Ishikawa (cell line): ENCODE results near the gene MED13L.

Experiments used
- CEBPB ChIP-seq: IDR thresholded peaks from 2 replicates; pipeline ENCODE4 v1.6.1; 2012
- CREB1 ChIP-seq: IDR thresholded peaks from 2 replicates; pipeline ENCODE4 v1.6.1; 2012; ENCODE audit warnings: low read depth
- EGR1 ChIP-seq: IDR thresholded peaks from 2 replicates; pipeline ENCODE4 v1.6.1; 2012
- EP300 ChIP-seq: IDR thresholded peaks from 2 replicates; pipeline ENCODE4 v1.6.1; 2012; ENCODE audit warnings: borderline replicate concordance
- FOXM1 ChIP-seq: IDR thresholded peaks from 2 replicates; pipeline ENCODE4 v1.6.1; 2012; ENCODE audit warnings: low read depth, borderline replicate concordance
- NFIC ChIP-seq: IDR thresholded peaks from 2 replicates; pipeline ENCODE4 v1.6.1; 2012
- RAD21 ChIP-seq: IDR thresholded peaks from 2 replicates; pipeline ENCODE4 v1.6.1; 2012; ENCODE audit warnings: low read depth
- TAF1 ChIP-seq: IDR thresholded peaks from 2 replicates; pipeline ENCODE4 v1.6.1; 2012; ENCODE audit warnings: low read depth, mild to moderate bottlenecking
- TCF12 ChIP-seq: IDR thresholded peaks from 2 replicates; pipeline ENCODE4 v1.6.1; 2012; ENCODE audit warnings: low read depth
- TEAD4 ChIP-seq: IDR thresholded peaks from 2 replicates; pipeline ENCODE4 v1.6.1; 2012
- YY1 ChIP-seq: IDR thresholded peaks from 2 replicates; pipeline ENCODE4 v1.6.1; 2012; ENCODE audit warnings: low read depth
- ZBTB7A ChIP-seq: IDR thresholded peaks from 2 replicates; pipeline ENCODE4 v1.6.1; 2012; ENCODE audit warnings: low read depth
- TF ChIP-seq, protein P1 (sequence below): IDR thresholded peaks from 2 replicates; pipeline ENCODE4 v1.6.1; 2012
- TF ChIP-seq, protein P2 (sequence below): IDR thresholded peaks from 2 replicates; pipeline ENCODE4 v1.6.1; 2012; ENCODE audit warnings: low read depth, mild to moderate bottlenecking
- TF ChIP-seq, protein P3 (sequence below): IDR thresholded peaks from 2 replicates; pipeline ENCODE4 v1.6.1; 2012

The MED13L gene

DNA sequence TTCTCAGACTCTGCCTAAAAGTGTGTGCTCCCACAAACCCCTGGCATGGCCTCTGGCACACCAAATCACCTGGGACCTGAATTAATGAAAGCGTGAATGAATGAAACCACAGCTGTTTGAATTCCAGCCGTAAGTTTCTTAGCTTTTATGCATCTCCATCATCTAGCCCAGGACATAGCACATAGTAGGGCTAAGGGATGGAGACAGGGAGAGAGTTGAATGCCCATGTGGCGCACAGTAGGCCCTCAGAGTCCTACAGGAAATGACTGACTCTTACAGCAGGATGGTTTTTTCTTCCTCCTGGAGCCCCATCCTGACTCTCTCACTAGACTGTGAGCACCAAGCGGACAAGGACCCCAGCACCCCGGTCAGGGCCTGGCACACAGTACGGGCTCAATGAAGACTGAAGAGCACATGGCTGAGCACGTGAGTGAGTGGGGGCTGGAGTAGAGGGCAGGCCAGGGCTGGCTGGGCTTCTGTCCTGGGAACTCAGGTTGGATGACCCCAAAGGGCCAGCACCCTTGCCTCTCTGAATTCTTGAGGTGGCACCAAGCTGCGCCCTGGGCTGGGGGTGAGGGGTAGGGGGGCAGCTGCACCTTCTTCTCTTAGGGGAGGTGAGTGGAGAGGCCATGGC lies 351.3 kb downstream of the MED13L start:
- TF ChIP-seq FOXM1: no peak

DNA sequence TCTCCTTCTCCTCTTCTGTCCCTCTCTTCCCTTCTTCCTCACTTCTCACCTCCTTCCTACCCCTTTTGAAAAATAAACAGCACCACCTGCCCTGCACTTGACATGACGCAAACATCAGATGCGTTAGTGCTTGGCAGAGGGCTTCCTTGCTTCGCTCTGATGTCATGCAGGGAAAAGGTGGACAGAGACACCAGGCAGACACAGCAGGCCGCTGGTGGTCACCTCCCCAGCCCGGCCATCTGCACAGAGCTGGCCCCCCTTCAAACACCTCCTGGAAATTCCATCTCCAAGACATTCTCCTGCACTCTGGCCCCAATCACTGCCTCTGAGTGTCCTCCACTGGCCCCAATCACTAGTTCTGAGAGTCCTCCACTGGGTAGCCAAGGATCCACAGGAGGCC lies 353.6 kb downstream of the MED13L start:
- no peak for TF ChIP-seq EGR1
- TF ChIP-seq ZBTB7A: no peak
- TF ChIP-seq EP300: no peak
- no peak for TF ChIP-seq RAD21
- no peak for TF ChIP-seq CREB1
- no peak for TF ChIP-seq YY1
- no peak for TF ChIP-seq TAF1
- TF ChIP-seq CEBPB: no peak
- no peak for TF ChIP-seq TEAD4
- no peak for TF ChIP-seq FOXM1
- TF ChIP-seq, protein P1, sequence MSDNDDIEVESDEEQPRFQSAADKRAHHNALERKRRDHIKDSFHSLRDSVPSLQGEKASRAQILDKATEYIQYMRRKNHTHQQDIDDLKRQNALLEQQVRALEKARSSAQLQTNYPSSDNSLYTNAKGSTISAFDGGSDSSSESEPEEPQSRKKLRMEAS: no peak
- TF ChIP-seq TCF12: no peak

DNA sequence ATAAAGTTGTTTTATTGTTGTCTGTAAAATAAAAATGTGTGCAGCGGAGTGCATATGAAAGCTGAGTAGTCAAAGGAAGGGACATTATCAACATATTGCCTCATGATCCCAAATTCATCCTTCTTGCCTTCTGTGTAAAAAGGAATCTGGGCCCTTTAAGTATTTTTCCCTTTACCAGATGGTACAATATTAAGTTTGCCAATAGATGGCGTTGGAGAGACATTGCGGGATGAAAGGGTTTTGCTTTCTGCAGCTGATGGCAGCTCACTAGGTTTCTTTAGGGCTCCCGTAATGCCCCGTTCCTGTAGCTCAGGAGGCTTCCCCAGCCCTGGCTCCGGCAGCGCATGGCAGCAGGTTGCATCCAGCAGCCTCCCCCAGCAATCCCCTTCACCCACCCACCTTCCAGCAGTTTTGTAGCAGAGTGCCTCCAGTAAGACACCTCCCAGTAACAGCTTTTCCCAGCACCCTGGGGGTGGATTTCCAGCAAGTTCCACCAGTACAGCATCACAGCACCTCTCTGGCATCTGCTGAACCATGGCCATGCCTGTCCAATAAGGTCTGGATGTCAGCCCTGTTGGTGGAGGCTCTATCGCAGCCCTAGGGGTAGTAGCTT lies 354.4 kb downstream of the MED13L start:
- TF ChIP-seq CREB1 (no peak), RAD21 (peak; percentile 60)

DNA sequence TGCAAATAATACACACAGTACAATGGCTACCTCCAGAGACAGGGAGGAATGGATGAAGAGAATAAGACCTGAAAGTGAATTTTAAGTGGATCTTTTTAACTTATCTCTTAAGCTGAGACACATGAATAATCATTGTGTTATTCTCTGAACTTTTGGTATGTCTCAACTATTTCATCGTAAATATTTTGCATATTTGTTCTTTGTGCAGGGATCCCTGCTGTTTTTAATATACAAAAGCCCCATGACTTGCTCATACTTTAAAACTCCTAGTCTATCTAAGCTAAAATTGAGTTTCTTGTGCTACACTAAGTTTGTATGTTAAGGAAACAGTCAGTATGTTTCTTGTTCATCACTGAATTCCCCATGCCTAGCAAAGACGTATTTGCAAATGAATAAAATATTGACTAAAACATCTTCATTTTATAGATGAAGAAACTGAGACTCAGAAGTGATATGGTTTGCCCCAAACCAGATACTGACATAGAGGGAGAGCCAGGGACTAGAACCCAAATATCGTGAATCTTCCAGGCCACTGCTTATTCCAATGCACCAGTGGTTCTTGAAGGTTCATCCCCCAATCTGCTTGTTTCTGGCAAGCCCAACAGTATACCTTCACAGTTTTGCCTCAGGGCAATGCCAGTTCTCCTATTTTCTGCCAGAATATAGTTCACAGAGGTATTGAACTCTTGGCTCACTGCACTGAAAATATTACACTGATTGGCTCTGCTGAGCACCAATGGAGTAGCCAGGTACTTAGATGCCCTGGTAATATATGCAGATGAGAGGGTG lies 356.9 kb downstream of the MED13L start:
- TF ChIP-seq, protein P1: no peak
- TF ChIP-seq EP300 (no peak), TEAD4 (no peak), NFIC (no peak), CREB1 (no peak), ZBTB7A (no peak), YY1 (no peak), CEBPB (no peak), RAD21 (no peak), FOXM1 (no peak), EGR1 (no peak), TCF12 (no peak), TAF1 (no peak)
- TF ChIP-seq, protein P2, sequence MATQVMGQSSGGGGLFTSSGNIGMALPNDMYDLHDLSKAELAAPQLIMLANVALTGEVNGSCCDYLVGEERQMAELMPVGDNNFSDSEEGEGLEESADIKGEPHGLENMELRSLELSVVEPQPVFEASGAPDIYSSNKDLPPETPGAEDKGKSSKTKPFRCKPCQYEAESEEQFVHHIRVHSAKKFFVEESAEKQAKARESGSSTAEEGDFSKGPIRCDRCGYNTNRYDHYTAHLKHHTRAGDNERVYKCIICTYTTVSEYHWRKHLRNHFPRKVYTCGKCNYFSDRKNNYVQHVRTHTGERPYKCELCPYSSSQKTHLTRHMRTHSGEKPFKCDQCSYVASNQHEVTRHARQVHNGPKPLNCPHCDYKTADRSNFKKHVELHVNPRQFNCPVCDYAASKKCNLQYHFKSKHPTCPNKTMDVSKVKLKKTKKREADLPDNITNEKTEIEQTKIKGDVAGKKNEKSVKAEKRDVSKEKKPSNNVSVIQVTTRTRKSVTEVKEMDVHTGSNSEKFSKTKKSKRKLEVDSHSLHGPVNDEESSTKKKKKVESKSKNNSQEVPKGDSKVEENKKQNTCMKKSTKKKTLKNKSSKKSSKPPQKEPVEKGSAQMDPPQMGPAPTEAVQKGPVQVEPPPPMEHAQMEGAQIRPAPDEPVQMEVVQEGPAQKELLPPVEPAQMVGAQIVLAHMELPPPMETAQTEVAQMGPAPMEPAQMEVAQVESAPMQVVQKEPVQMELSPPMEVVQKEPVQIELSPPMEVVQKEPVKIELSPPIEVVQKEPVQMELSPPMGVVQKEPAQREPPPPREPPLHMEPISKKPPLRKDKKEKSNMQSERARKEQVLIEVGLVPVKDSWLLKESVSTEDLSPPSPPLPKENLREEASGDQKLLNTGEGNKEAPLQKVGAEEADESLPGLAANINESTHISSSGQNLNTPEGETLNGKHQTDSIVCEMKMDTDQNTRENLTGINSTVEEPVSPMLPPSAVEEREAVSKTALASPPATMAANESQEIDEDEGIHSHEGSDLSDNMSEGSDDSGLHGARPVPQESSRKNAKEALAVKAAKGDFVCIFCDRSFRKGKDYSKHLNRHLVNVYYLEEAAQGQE: no peak
- TF ChIP-seq, protein P3, sequence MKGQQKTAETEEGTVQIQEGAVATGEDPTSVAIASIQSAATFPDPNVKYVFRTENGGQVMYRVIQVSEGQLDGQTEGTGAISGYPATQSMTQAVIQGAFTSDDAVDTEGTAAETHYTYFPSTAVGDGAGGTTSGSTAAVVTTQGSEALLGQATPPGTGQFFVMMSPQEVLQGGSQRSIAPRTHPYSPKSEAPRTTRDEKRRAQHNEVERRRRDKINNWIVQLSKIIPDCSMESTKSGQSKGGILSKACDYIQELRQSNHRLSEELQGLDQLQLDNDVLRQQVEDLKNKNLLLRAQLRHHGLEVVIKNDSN: no peak

DNA sequence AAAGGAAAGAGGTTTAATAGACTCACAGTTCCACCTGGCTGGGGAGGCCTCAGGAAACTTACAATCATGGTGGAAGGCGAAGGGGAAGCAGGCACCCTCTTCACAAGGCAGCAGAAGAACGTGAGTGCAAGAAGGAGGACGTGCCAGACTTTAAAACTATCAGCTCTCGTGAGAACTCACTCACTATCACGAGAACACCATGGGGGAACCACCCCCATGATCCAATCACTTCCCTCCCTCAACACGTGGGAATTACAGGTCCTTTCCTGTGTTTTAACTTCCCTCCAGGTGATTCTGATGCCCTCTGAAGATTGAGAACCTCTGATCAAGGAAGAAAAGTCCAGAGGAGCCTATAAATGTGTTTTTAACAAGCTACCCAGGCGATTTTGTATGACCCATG lies 358.7 kb downstream of the MED13L start:
- TF ChIP-seq CREB1 (no peak), RAD21 (no peak), CEBPB (no peak), TAF1 (no peak), TCF12 (no peak), YY1 (no peak), ZBTB7A (no peak), TEAD4 (no peak), EP300 (no peak), NFIC (no peak), FOXM1 (no peak), EGR1 (no peak)
- TF ChIP-seq, protein P3: no peak
- TF ChIP-seq, protein P2: no peak
- TF ChIP-seq, protein P1: no peak
